GM19455 (cell line): ENCODE results near the gene DPF3.

ENCODE experiments used
- ATAC-seq: cut with Tn5 transposase; IDR thresholded peaks from one replicate; pipeline ENCODE4 v1.9.1; 2021; ENCODE audit not compliant: unreplicated experiment

The DPF3 gene

DNA sequence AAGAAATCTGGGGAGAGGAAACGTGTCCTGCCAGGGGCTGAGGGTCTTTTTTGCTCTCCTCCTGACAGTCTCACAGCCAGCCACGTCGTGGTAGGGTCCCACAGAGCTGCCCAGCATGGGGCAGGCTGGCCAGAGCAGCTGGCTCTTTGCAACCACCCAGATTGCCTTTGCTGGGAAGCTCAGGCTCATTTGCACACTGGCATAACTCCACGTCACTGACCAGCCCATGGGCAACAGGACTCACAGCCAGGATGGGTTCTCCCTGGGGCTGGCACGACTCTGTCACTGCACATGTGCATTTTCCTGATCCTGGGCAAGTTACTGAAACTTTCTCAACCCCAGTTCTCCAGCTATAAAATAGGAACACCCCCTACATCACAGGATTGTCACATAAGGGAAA, 242.2 kb downstream of the DPF3 start:
- no peak for ATAC-seq

DNA sequence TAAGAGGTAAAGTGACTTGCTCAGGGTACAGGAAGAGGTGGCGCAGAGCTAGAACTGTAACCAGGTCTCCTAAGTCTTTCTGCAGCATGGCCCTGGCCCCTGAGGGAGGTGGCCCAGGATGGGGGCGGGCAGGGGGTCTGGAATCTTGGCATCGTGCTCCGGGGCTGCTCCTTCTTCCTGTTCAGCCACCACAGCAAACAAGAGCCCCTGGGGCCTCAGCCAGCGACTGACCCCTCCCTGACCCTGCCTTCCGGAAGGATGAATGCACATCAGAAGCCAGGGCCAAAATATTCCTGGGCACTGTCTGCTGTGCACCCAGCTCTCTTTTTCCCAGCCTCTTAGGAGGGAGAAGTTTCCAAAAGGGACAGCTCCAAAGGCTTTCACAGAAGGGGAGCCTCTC, 242.8 kb downstream of the DPF3 start:
- no peak for ATAC-seq

DNA sequence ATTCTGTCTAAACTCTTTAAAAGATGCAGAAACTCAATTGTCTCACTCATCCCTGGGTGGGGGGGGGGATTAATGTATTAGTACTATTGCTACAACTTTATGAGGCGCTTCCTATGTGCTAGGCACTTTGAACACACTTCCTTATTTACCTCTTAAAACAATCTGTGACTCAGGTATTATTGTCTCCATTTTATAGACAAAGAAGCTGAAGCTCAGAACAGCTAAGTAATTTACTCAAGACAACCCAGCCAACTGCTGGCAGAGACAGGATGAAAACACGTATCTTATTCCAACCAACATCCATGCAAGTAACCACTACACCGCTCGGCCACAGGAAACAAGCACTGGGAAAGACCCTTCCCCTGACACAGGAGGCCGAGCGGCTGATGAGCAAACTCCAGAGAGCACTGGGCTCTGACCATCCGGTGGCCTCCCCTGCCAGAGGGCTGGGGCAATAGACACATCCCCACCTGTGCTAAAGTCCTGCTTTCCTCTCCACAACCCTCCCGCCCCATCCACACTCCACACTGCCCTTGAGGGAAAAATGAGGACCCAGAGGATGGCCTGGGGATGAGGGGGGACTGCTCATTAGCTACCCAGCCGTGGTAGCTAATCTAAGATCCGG, 244.2 kb downstream of the DPF3 start:
- ATAC-seq: no peak

DNA sequence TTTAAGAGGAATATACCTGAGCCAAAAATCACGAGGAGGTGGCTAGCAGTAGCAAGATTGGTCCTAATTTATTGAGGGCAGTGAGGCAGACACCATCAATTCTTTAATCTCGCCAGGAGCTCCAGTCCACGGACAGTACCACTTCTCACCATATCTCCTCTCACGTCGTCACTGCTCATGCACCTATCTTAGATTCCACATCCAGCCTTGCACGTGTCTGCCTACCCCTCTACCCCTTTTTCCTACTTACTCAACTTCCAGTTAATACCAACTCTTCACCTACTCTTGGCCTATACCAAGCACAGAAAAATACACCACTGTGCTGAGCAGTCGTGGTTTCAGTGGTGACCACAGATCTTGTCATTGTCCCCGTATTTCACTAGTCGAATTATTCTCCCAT, 246.1 kb downstream of the DPF3 start:
- no peak for ATAC-seq

DNA sequence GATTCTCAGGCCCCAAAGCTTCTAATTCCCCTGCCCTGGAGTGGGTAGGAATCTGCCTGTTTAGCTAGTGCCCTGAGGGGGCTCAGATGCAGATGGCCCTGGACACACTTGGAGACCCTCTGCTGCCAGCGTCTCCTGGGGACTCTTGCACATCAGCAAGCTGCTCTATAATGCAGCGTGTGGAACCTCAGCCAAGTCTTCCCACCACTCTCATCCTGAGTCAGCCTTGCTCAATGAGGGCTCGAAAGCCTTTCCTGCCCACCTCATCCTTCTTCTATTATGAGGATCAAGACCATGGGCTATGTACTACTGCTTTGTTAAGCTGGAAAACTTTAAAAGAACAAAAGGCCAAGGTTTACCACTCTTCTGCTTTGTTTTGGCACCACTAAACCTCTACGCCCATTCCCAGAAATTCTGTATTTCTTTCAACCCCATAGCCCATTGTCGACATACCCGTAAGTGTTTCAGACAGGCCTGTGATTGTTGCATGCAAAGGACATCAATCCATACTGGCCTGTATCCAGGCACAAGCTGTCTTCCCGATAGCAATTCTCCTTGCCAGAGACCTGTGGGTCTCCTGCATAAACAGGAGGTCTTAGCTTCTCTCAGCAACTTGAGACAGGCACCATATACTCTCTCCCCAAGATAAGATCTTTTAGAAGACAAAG, 246.9 kb downstream of the DPF3 start:
- ATAC-seq: no peak

DNA sequence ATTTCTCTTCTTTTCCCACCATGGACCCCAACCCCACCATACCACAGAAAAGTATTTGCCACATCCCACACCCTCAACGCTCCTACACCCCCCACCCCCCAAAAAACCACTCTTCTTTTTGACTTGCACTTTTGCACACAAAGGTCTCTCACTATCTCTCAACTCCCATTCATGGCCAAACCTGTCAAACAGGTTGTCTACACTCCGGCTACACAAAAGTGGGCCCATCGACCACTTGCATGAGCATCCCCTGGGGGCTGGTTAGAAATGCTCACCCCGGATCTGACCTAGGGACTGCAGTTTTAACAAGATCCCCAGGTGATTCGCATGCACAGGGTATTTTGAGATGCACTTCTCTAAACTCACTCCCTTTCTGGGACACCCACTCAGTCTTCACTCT, 248.2 kb downstream of the DPF3 start:
- no peak for ATAC-seq

DNA sequence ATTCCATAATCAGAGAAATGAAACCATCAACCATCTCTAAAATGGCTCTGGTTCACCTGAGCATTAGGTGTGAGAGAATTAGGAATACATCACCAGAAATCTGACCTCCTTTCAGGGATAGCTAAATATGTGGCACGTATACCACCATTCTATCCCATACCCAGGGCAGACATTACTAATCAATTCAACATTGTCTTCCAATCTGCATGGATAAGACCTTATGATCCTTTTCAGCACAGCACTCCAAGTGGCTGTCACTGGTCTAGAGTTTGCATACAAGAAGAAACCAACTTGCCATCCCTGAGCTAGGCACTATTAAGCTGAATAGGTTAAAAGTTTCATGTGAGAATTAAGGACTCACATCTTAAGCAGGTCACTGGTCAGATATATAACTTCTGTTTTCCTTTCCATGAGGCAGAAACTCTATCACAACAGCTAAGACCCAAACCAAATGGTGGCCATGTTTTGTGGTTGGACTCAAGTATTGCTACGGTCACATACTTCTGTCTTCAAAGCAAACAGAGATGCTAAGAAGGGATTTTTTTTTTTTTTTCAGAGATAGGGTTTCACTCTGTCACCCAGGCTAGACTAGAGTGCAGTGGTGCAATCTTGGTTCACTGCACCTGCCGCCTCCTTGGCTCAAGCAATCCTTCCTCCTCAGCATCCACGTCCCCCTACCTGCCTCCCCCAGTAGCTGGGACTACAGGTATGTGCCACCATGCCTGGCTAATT, 249.0 kb downstream of the DPF3 start:
- ATAC-seq: no peak

DNA sequence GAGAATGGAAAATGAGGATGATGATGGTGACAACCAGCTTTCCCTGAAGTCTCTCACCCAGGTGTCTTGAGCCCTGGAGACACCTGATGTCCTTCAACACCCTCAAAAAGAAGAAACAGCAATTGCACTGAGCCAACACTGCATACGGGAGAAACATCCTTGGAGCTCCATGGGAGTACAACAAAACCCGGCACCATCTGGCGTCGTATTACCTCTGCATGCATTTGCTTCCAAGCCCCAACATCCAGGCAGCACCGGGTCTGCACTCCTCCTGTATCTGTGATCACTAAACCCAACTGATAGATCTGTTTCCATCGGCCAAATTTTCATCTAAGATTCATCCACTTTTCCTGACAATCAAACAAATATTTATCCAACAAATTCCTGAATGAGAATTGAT, 249.9 kb downstream of the DPF3 start:
- ATAC-seq: no peak

DNA sequence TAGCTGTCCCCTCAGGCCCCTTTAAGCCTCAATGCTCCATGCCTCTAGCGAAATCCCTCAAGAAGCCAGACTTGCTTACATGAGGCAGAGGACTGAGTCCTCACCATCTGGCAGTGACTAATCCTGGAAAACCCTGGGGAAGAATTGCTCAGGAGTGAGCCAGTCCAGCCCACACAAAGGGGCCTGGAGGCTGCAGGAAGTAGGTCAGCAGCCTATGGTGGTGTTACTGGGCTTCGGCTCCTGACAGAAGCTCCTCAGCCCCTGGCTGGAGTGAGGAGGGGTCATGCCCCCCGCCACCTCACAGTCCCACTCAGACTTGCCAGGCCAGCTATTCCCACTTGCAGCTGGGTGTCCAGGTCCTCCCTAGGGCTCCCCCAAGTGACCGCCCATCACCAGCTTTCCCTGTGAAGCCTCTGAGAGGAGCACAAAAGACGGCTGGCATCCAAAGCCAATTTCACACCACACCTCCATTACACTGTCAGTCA, 250.5 kb downstream of the DPF3 start:
- ATAC-seq: no peak

DNA sequence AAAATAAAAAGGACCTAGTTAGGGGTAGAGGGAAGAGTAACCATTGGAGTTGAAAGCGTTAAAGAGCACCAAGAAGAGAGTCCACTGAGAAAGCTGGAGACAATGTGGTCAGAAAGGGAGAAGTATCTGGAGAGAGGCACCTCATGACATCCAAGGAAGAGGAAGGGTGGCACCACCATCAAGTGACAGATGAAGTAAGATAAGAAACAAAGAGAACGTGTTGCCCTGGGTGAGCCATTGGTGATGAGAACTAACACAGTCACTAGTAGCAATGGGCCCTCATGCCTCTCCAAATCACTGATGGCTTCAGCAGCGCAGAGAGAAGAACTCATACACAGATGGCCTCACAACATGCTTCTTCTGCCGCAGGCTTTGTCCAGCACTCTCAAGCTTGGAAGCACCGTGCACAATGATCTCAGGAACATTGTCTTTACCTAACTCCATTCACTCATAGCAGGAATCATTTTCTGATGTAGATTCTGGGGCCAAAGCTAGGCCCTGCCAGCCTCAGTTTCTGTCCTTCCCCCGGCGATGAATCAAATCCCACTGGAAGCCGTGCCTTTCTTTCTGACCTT, 252.9 kb downstream of the DPF3 start:
- no peak for ATAC-seq

DNA sequence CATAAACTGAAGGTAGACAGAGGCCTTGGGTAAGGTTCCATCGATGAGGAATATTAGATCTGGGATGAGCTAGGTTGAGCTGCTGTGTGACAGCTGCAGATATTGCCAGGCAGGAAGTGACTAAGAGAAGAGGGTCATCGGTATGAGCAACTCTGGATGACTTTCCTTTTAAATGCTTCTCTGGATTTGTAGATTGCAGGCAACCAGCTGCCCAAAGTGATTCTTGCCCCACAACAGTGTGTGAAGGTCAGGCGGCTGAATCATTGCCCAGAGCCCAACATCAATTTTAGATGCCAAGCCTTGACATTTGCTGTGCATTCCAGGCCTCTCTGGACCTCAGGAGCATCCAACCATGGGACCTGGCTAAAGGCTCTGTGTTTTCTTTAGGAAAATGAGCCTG, 255.9 kb downstream of the DPF3 start:
- ATAC-seq: no peak

DNA sequence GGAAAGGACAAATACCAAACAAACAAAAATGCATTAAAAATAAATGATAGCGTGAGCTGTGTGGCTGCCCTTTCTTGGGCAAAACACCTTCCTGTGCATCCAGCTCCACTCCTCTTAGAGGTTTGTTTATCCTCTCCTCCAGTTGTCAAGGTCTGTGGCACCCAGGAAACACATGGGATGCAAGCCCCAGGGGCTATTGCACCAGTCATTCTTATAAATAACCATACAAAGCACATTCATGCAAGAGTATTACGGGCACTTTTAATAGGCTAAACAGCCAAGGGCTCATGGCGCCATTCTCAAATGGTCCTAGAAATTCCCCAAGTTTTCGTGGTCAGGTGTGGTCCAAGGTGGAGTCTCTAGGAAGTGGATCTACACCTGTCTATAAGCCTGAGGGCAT, 257.0 kb downstream of the DPF3 start:
- ATAC-seq: no peak

DNA sequence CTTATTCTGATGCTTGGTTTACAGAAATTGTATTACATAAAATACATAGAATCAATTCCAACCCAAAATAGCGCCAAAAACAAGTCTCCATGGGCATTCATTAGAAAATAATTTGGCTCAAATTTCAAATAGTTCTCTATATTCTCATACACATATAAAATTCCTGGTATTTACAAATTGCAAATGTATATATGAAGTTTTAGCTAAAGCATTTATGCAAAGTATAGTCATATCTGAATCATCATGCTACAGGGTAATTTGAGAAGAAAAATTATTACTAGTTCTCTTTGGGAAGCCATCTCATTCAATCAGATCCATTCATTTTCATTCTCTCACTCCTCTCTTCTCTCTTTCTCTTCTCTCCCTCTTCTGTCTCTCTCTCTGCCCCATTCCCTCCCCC, 257.8 kb downstream of the DPF3 start:
- ATAC-seq: no peak

DNA sequence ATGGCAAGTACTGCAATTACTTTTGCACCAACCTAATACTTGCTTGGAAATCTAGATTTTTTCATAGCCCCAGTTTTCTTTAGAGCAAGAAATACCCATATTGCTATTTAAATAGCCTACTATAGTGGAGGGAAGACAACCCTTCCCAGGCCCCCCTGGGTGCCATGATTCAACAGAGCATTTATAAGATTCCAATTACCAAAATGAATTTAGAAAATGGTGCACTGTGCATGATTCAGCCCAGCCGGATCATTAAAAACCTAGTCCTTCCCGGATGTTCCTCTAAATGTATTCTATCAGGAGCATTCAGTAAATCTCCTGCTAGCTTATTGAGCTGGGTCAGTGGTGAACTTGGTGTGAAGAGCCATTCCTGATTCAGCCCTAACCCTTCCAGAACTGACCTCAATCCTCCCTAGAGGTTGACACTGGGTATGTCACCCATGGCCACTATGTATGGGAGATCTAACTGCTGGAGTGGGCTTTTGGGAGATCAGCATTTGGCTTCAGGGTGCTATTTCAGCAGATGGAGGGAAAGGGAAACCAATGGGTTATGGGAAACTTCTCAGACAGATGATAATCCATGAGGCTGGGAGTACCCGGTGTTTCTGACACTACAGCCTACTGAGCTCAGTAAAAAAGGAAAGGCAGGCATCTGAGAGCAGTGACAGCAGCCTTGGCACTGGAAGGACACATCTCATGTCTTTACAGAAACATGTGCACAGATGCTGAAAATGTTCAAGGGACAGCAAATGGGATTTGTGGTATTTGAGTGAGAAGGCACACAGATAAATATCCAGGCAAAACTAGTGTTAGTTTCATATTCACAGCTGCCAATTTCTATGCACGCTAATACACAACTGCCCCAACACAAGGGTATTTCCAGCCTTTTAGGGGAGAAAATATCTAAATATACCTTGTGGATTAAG, 258.9 kb downstream of the DPF3 start:
- ATAC-seq: peak; percentile 53

DNA sequence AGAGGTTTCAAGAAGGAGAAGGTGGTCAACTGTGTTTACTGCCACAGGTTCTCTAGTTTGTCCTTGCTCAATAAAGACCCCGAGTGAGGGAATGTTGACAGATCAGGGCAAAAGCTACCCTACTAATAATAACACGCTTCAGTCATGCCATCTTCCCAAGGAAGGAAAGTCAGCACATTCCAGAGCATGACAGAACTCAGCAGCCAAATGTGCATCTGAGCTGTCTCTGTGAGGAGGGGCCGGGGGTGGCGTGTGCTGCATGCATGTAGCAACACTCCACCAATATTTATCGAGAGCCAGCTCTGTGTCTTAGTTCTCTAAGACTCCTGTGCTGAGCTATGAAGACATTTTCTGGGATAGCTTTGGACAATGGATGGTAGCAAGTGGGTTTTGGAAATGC, 260.4 kb downstream of the DPF3 start:
- no peak for ATAC-seq

DNA sequence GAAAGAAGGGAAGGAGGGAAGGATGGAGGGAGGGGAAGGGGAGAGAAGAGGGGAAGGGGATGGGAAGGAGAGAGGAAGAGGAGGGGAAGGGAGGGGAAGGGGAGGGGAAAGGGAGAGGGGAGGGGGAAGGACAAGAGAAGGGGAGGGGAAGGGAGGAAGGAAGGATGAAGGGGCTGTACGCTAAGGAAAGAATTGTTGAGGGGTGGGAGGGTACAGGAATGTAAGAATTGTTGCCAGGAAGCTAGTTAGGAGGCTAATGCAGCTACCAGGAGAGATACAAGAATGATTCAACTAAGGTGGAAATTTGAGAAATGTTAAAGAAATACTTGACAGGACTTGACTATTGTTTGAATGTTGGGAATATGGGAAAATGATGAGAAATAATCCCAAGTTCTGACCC, 261.2 kb downstream of the DPF3 start:
- ATAC-seq: no peak

DNA sequence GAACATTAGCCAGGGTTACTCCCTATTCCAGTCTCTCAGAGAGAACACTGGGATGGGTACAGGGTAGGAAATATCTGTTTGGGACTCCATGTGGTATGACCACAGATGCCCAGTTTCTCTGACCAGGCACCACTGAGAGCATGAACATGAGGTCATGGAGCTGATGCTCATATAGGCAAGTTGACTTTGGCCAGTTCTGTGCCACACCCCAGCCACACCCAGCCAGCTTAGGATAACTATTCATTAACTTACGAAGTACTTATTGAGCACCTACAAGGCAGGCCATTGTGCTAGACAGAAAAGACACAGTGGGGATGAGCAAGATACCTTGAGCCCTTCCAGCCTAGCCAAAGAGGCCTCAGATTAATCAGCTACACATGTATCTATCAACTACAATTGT, 262.5 kb downstream of the DPF3 start:
- no peak for ATAC-seq

DNA sequence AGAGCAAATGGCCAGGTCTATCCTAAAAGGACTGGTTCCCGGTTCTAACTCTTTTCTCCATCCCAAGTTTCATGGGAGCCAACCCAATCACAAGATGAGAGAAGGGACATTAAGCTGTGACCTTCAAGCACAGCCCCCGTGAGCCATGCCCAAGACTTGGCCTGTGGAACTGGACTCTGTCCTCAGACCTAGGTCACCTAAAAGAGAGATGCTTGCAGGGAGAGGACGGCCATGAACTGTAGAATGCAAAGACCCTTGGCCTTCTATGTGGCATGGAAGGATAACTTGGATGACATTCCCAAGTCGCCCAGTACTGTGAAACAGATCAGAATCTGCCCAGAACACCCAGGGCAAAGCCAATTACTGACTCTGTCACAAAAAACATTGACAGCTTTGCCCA, 263.5 kb downstream of the DPF3 start:
- no peak for ATAC-seq

DNA sequence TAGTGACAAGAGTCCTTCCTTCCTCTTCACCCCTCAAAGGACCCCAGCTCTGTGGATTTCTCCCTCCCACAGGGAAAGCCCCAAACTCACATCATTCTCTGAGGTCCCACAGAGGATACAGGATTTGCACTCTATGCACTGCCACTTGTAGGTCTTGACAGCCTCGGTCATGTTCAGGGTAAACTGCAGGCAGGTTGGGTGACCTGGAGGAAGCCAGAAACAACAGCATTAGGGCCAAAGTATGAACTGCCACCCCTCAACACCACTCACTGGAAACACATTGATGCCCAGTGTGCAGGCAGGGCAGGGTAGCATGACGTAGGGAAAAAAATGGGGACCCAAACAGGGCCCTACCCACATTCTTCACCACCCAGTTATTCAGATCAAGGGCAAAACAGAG, 264.4 kb downstream of the DPF3 start:
- ATAC-seq: no peak

DNA sequence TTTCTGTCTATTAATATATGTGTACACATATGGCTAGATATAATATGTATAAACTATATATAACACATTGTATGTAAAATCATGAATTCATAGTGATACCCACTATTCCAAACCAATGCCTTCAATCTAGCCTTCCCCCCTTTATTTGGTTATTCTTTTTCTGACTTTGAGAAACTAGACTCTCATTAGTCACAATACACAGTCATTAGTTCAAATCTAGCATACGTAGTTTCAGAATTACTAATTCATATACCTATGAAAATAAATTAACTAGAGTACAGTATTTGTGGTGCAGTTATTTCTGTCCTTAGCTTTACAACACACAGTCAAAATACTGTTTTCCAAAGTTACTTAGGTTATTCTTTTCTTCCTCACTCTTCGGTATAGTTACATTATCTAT, 268.2 kb downstream of the DPF3 start:
- ATAC-seq: peak; percentile 46
